H1 (cell line): Measurements from ENCODE around the gene ZNF396. TPM values are rescaled to one million over a fixed set of nuclear protein-coding genes. Genes with fewer than 3 reads are reported as not detected.

Experiments used
- CTCF ChIA-PET: fragments of 300-600 bp; sonication (Branson Sonifier 250); formaldehyde crosslinking; loops from one replicate; lab custom pipeline; 2021; ENCODE audit not compliant: partially characterized antibody; lab: Charles Lee
- POLR2A ChIA-PET: fragments of 300-600 bp; sonication (Branson Sonifier 250); formaldehyde crosslinking; loops from one replicate; lab custom pipeline; 2021; ENCODE audit warnings: inconsistent platforms; ENCODE audit not compliant: partially characterized antibody; lab: Charles Lee
- DNase-seq, 2 experiments: peaks; one replicate each; pipeline versions ENCODE4 v3.0.0 to v3.0.0-alpha.2; 2010 to 2022; ENCODE audit warnings: low spot score in 2 of 2, low read depth in 1 of 2, mixed read lengths in 1 of 2
- FAIRE-seq: peaks from 2 replicates; lab custom pipeline; 2011; peaks lifted over from hg19 to GRCh38; lab: Jason Lieb, UNC
- H2AFZ ChIP-seq: 2 replicates; pipeline ENCODE4 v1.8.1; 2012; ENCODE audit warnings: low read length, inconsistent platforms
- H2AK5ac ChIP-seq: 2 replicates; pipeline ENCODE4 v1.6.1; 2013; ENCODE audit warnings: low read depth, low read length
- H2BK120ac ChIP-seq: replicated peaks from 2 replicates; pipeline ENCODE3; 2013; ENCODE audit warnings: low read depth, low read length, inconsistent platforms
- H2BK12ac ChIP-seq: 2 replicates; pipeline ENCODE4 v1.6.1; 2013; ENCODE audit warnings: low read depth, low read length
- H2BK15ac ChIP-seq: 2 replicates; pipeline ENCODE4 v1.6.1; 2013; ENCODE audit warnings: low read length
- H2BK20ac ChIP-seq: 2 replicates; pipeline ENCODE4 v1.6.1; 2013; ENCODE audit warnings: low read length
- H2BK5ac ChIP-seq: 2 replicates; pipeline ENCODE4 v1.6.1; 2013; ENCODE audit warnings: low read depth, low read length
- H3K14ac ChIP-seq: 2 replicates; pipeline ENCODE4 v1.6.1; 2013; ENCODE audit warnings: inconsistent platforms; ENCODE audit not compliant: insufficient read length
- H3K18ac ChIP-seq: 2 replicates; pipeline ENCODE4 v1.6.1; 2013; ENCODE audit warnings: low read length; ENCODE audit errors: extremely low read depth
- H3K23ac ChIP-seq: 2 replicates; pipeline ENCODE4 v1.6.1; 2013; ENCODE audit warnings: inconsistent platforms; ENCODE audit not compliant: insufficient read length
- H3K23me2 ChIP-seq: 2 replicates; pipeline ENCODE4 v1.6.1; 2013; ENCODE audit warnings: low read depth, low read length
- H3K27ac ChIP-seq: 2 replicates; pipeline ENCODE4 v1.6.1; 2011; ENCODE audit warnings: low read depth, low read length, inconsistent platforms
- H3K27me3 ChIP-seq, 4 experiments: replicated peaks in 1 of 4; 1 replicate in 1 of 4; 2 replicates in 3 of 4; pipeline versions ENCODE4 v1.6.1 to v1.8.1; 2011 to 2013; ENCODE audit warnings: low read length in 3 of 4, mild to moderate bottlenecking in 3 of 4, inconsistent platforms in 2 of 4, mixed read lengths in 2 of 4, moderate library complexity in 1 of 4; ENCODE audit not compliant: control insufficient read depth in 3 of 4, insufficient read depth in 3 of 4; ENCODE audit errors: extremely low read depth in 1 of 4
- H3K36me3 ChIP-seq, 4 experiments: 2 replicates each; pipeline versions ENCODE4 v1.6.1 to v1.8.1; 2011 to 2013; ENCODE audit warnings: mild to moderate bottlenecking in 4 of 4, low read length in 3 of 4, moderate library complexity in 2 of 4, control low read depth in 1 of 4, inconsistent platforms in 1 of 4; ENCODE audit not compliant: insufficient read depth in 4 of 4, control insufficient read depth in 2 of 4
- H3K4ac ChIP-seq: replicated peaks from 2 replicates; pipeline ENCODE3; 2013; ENCODE audit warnings: low read length, low read depth, mixed read lengths, inconsistent platforms; ENCODE audit not compliant: insufficient read length
- H3K4me1 ChIP-seq, 4 experiments: replicated peaks in 1 of 4; 1 replicate in 1 of 4; 2 replicates in 3 of 4; pipeline versions ENCODE4 v1.6.1 to v1.8.1; 2011 to 2013; ENCODE audit warnings: low read length in 3 of 4, inconsistent platforms in 2 of 4, mixed read lengths in 1 of 4; ENCODE audit not compliant: insufficient read depth in 4 of 4, control insufficient read depth in 3 of 4
- H3K4me2 ChIP-seq, 2 experiments: 2 replicates each; pipeline versions ENCODE4 v1.6.1 to v1.8.1; 2011 to 2013; ENCODE audit warnings: low read depth in 2 of 2, low read length in 2 of 2, control low read depth in 1 of 2, inconsistent platforms in 1 of 2, mild to moderate bottlenecking in 1 of 2; ENCODE audit not compliant: insufficient read depth in 1 of 2
- H3K4me3 ChIP-seq, 4 experiments: fragments of 200-600, 300-600 bp in 1 of 4; sonication (generic), shearing (Covaris generic), sonication (Bioruptor Twin) in 1 of 4; 2 replicates each; pipeline versions ENCODE4 v1.5.1 to v1.8.1; 2011 to 2016; ENCODE audit warnings: low read length in 4 of 4, low read depth in 3 of 4, control low read depth in 2 of 4, inconsistent platforms in 2 of 4, mild to moderate bottlenecking in 2 of 4, mixed read lengths in 1 of 4, moderate library complexity in 1 of 4; ENCODE audit not compliant: insufficient read depth in 2 of 4; ENCODE audit errors: extremely low read depth in 1 of 4
- H3K56ac ChIP-seq: replicated peaks from 2 replicates; pipeline ENCODE3; 2013; ENCODE audit warnings: low read depth, mild to moderate bottlenecking, mixed read lengths, low read length, inconsistent platforms; ENCODE audit not compliant: insufficient read length
- H3K79me1 ChIP-seq: 2 replicates; pipeline ENCODE4 v1.6.1; 2013; ENCODE audit warnings: low read depth, low read length, control low read depth
- H3K79me2 ChIP-seq, 2 experiments: 2 replicates each; pipeline versions ENCODE4 v1.6.1 to v1.8.1; 2012 to 2013; ENCODE audit warnings: low read length in 2 of 2, mild to moderate bottlenecking in 2 of 2, inconsistent platforms in 1 of 2; ENCODE audit not compliant: insufficient read depth in 2 of 2, control insufficient read depth in 1 of 2
- H3K9ac ChIP-seq, 4 experiments: replicated peaks in 1 of 4; 1 replicate in 1 of 4; 2 replicates in 3 of 4; pipeline versions ENCODE4 v1.6.1 to v1.8.1; 2011 to 2013; ENCODE audit warnings: low read depth in 3 of 4, low read length in 3 of 4, control low read depth in 2 of 4, mild to moderate bottlenecking in 2 of 4, moderate library complexity in 2 of 4, inconsistent platforms in 1 of 4; ENCODE audit errors: extremely low read depth in 1 of 4
- H3K9me3 ChIP-seq, 2 experiments: 2 replicates each; pipeline versions ENCODE4 v1.6.1 to v1.8.1; 2012 to 2013; ENCODE audit warnings: mild to moderate bottlenecking in 2 of 2, moderate library complexity in 2 of 2, control low read depth in 1 of 2, inconsistent platforms in 1 of 2, low read depth in 1 of 2, low read length in 1 of 2, mixed read lengths in 1 of 2; ENCODE audit not compliant: insufficient read depth in 2 of 2
- H4K20me1 ChIP-seq, 2 experiments: replicated peaks in 1 of 2; 2 replicates each; pipeline versions ENCODE3 to v1.8.1; 2011 to 2013; ENCODE audit warnings: inconsistent platforms in 2 of 2, low read length in 2 of 2, mild to moderate bottlenecking in 1 of 2; ENCODE audit not compliant: insufficient read depth in 2 of 2, control insufficient read depth in 1 of 2
- H4K5ac ChIP-seq: 2 replicates; pipeline ENCODE4 v1.6.1; 2013; ENCODE audit warnings: low read length, low read depth, mixed read lengths, inconsistent platforms; ENCODE audit not compliant: insufficient read length
- H4K8ac ChIP-seq: 2 replicates; pipeline ENCODE4 v1.8.0; 2013; ENCODE audit warnings: mild to moderate bottlenecking, moderate library complexity, low read length, inconsistent platforms; ENCODE audit not compliant: insufficient read depth; ENCODE audit errors: extremely low read depth
- H4K91ac ChIP-seq: replicated peaks from 2 replicates; pipeline ENCODE3; 2013; ENCODE audit warnings: low read length, mixed read lengths, inconsistent platforms; ENCODE audit not compliant: insufficient read length
- WGBS, 2 experiments: shearing (Covaris generic) in 1 of 2; methylation state at CpG; one replicate each; pipeline versions ENCODE4 v1.1.6 to v1.1.7; 2013 to 2015; ENCODE audit warnings: low lambda C conversion rate in 2 of 2, mixed read lengths in 2 of 2, inconsistent platforms in 1 of 2, low coverage in 1 of 2, missing lambda C conversion rate in 1 of 2; ENCODE audit not compliant: insufficient replicate concordance in 2 of 2, insufficient coverage in 1 of 2, insufficient read length in 1 of 2; ENCODE audit errors: extremely low coverage in 1 of 2, missing lambda C conversion rate in 1 of 2; 5-methylcytosine and 5-hydroxymethylcytosine counted together
- polyA plus RNA-seq, 7 experiments: library from polyadenylated mRNA; depleted of rRNA in 3 of 7; stranded (reverse) in 5 of 7; unstranded in 2 of 7; fragments of >200 nt in 5 of 7; fragments of 200-250 nt in 2 of 7; gene quantifications; 1 replicate in 5 of 7; 2 replicates in 1 of 7; 4 replicates in 1 of 7; pipeline versions ENCODE4 v1.2.1 to v1.2.3, GENCODE V29; 2011 to 2013; ENCODE audit warnings: missing spikeins in 2 of 7, mixed read lengths in 2 of 7
- total RNA-seq: library from RNA; stranded (reverse); fragmentation: NEBNext Ultra II Directional; extraction: Animal tissue kit (Norgen Biotek cat#: 25700); gene quantifications from 2 replicates; pipeline ENCODE4 v1.2.1, GENCODE V29; 2021

ZNF396 gene
- total and polyA plus RNA-seq, 2 of the 8 experiments (the other 6 are each of a cell fraction or from before 2014, with no cell fraction given) = 0.44 to 0.74 TPM

DNA sequence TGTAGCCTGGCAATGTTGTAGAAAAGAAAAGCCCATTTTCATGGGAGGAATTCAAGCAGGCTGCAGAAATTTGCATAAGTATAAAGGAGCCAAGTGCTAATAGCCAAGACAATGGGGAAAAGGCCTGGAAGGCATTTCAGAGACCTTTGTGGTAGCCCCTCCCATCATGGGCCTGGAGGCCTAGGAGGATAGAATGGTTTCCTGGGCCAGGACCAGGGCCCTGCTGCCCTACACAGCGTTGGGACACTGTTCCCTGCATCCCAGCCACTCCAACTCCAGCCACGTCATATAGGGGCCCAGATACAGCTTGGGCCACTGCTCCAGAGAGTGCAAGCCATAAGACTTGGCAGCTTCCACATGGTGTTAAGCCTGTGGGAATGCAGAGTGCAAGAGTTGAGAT lies 24.9 kb downstream of the ZNF396 start:
- Histone ChIP-seq H3K18ac (no peak overlapping the region), H3K79me2 (no peaks in the 10 kb centered on the region), H3K4me2 (no peak overlapping the region), H4K8ac (no peak overlapping the region), H3K4ac (no peak overlapping the region), H3K27ac (no peak overlapping the region), H2BK12ac (no peak overlapping the region), H4K91ac (no peak overlapping the region), H2BK5ac (no peak overlapping the region), H3K23ac (no peak overlapping the region), H3K4me3 (no peak overlapping the region), H3K4me1 (peaks cover 0 to 4% (median 2%) of the 10 kb centered on the region in 4 experiments; a peak in 2 of 7 replicates), H2BK15ac (no peak overlapping the region), H2BK20ac (no peak overlapping the region), H3K23me2 (no peaks in the 10 kb centered on the region), H3K79me1 (no peaks in the 10 kb centered on the region), H3K56ac (no peak overlapping the region), H3K27me3 (no peaks in the 10 kb centered on the region), H3K36me3 (no peaks in the 10 kb centered on the region), H3K9ac (no peak overlapping the region), H2AFZ (no peak overlapping the region), H3K14ac (no peak overlapping the region), H2AK5ac (no peak overlapping the region), H4K5ac (no peak overlapping the region), H4K20me1 (no peaks in the 10 kb centered on the region), H3K9me3 (peaks cover 22 to 23% of the 10 kb centered on the region in 2 experiments), H2BK120ac (no peak overlapping the region)
- ChIA-PET POLR2A (no interaction called here), CTCF (interaction anchor here (1.2 to 1.4 kb wide), 2 partner anchors 34 to 124 kb away, joined by 4 read pairs; no protein-coding TSS in a partner anchor)
- 100% methylated on average over 2 of the region's 2 CpGs; no CpG with 5 or more reads in 1 of the 2 experiments for WGBS, 2 experiments
- FAIRE-seq (no peak), DNase-seq (no peak)
